B cell (primary cell): ENCODE measurements around the gene LRRC15. TPM values are rescaled to one million over a fixed set of nuclear protein-coding genes. Genes with fewer than 3 reads are reported as not detected.

Experiments
- ATAC-seq: fragments of 200-7000 bp; cut with Tn5 transposase; one replicate; pipeline ENCODE4 v1.10.0; 2021; ENCODE audit warnings: low read depth, mild to moderate bottlenecking, moderate number of reproducible peaks, moderate library complexity
- CTCF ChIA-PET: fragments of 350-600 bp; sonication (Branson Sonifier 250); formaldehyde crosslinking; loops from one replicate; lab custom pipeline; 2021; ENCODE audit warnings: antibody characterized with exemption, inconsistent platforms; lab: Charles Lee
- POLR2A ChIA-PET: fragments of 350-600 bp; sonication (Branson Sonifier 250); formaldehyde crosslinking; loops from one replicate; lab custom pipeline; 2021; ENCODE audit warnings: antibody characterized with exemption; lab: Charles Lee
- DNase-seq: peaks from one replicate; pipeline ENCODE4 v3.0.0; 2013
- H2AFZ ChIP-seq: 2 replicates; pipeline ENCODE4 v1.6.1; 2012; ENCODE audit warnings: mild to moderate bottlenecking, low read depth, low read length; ENCODE audit not compliant: insufficient read depth, poor library complexity, severe bottlenecking
- H3K27ac ChIP-seq, 2 donors: 1 replicate in 1 of 2; 2 replicates in 1 of 2; pipeline ENCODE4 v1.5.1; 2012 to 2013; ENCODE audit warnings: low read length in 2 of 2, mild to moderate bottlenecking in 2 of 2, moderate library complexity in 1 of 2
- H3K27me3 ChIP-seq, 4 experiments: fragments of 200-600 bp in 1 of 4; sonication (generic) in 1 of 4; replicated peaks in 1 of 4; 1 replicate in 2 of 4; 2 replicates in 2 of 4; pipeline versions ENCODE4 v1.6.1 to v1.7.0; 2013 to 2016; ENCODE audit warnings: low read length in 3 of 4, mild to moderate bottlenecking in 2 of 4, mixed read lengths in 1 of 4, moderate library complexity in 1 of 4; ENCODE audit not compliant: insufficient read depth in 4 of 4, control insufficient read depth in 3 of 4; ENCODE audit errors: control extremely low read depth in 1 of 4
- H3K36me3 ChIP-seq, 2 experiments: replicated peaks in 1 of 2; 1 replicate in 1 of 2; 2 replicates in 1 of 2; pipeline versions ENCODE4 v1.6.1 to v1.7.1; 2013; ENCODE audit warnings: low read length in 1 of 2; ENCODE audit not compliant: insufficient read depth in 2 of 2, control insufficient read depth in 1 of 2; ENCODE audit errors: control extremely low read depth in 1 of 2, extremely low read depth in 1 of 2
- H3K4me1 ChIP-seq, 2 donors: fragments of 200-600 bp in 1 of 2; sonication (generic) in 1 of 2; 1 replicate in 1 of 2; 2 replicates in 1 of 2; pipeline versions ENCODE4 v1.5.1 to v1.6.1; 2013 to 2017; ENCODE audit warnings: low read length in 2 of 2; ENCODE audit not compliant: control insufficient read depth in 2 of 2, insufficient read depth in 2 of 2
- H3K4me2 ChIP-seq: replicated peaks from 2 replicates; pipeline ENCODE3; 2012; ENCODE audit warnings: mild to moderate bottlenecking, low read depth, low read length; ENCODE audit not compliant: poor library complexity, severe bottlenecking
- H3K4me3 ChIP-seq, 5 experiments: fragments of 200-600 bp in 1 of 5; sonication (generic) in 1 of 5; 1 replicate in 3 of 5; 2 replicates in 2 of 5; pipeline versions ENCODE4 v1.5.1 to v1.7.0; 2011 to 2016; ENCODE audit warnings: low read length in 4 of 5, mild to moderate bottlenecking in 4 of 5, low read depth in 2 of 5, control low read depth in 1 of 5, moderate library complexity in 1 of 5; ENCODE audit not compliant: insufficient read depth in 1 of 5; ENCODE audit errors: control extremely low read depth in 1 of 5, extremely low read depth in 1 of 5
- H3K79me2 ChIP-seq: fragments of 200-600 bp; sonication (generic); one replicate; pipeline ENCODE4 v1.6.0; 2016; ENCODE audit warnings: low read length; ENCODE audit not compliant: control insufficient read depth, insufficient read depth
- H3K9ac ChIP-seq: fragments of 200-600 bp; sonication (generic); 2 replicates; pipeline ENCODE4 v1.6.1; 2017; ENCODE audit warnings: mild to moderate bottlenecking, low read length, moderate library complexity
- H3K9me3 ChIP-seq, 3 donors: one replicate each; pipeline versions ENCODE4 v1.6.1 to v1.7.1; 2013; ENCODE audit warnings: low read length in 2 of 3; ENCODE audit not compliant: control insufficient read depth in 2 of 3, insufficient read depth in 1 of 3; ENCODE audit errors: control extremely low read depth in 1 of 3
- H4K20me1 ChIP-seq: 2 replicates; pipeline ENCODE4 v1.6.0; 2012; ENCODE audit warnings: mild to moderate bottlenecking, low read length; ENCODE audit not compliant: insufficient read depth, control insufficient read depth, poor library complexity, severe bottlenecking
- H3K27ac Mint-ChIP-seq: one replicate; pipeline ENCODE4 v1.8.0; 2021; ENCODE audit warnings: mixed read lengths
- H3K27me3 Mint-ChIP-seq: one replicate; pipeline ENCODE4 v1.8.0; 2021; ENCODE audit warnings: mixed read lengths
- H3K4me1 Mint-ChIP-seq: one replicate; pipeline ENCODE4 v1.8.0; 2021; ENCODE audit warnings: mixed read lengths
- H3K4me3 Mint-ChIP-seq: one replicate; pipeline ENCODE4 v1.8.0; 2021; ENCODE audit warnings: mixed read lengths
- H3K9me3 Mint-ChIP-seq: one replicate; pipeline ENCODE4 v1.8.0; 2022; ENCODE audit warnings: mixed read lengths; ENCODE audit not compliant: insufficient read depth
- EZH2 ChIP-seq: IDR thresholded peaks from 2 replicates; pipeline ENCODE4 v1.6.1; 2012; ENCODE audit warnings: borderline replicate concordance, low read depth, mild to moderate bottlenecking, moderate library complexity, low read length; ENCODE audit not compliant: insufficient read depth, poor library complexity, severe bottlenecking
- WGBS: methylation state at CpG from one replicate; pipeline ENCODE4 v1.1.5; 2013; ENCODE audit warnings: missing lambda C conversion rate; ENCODE audit not compliant: insufficient coverage; 5-methylcytosine and 5-hydroxymethylcytosine counted together
- intact Hi-C: fragments of 100-400 bp; cut with micrococcal nuclease; formaldehyde crosslinking; loops from one replicate; pipeline ENCODE4 v1.10.0; 2022
- polyA plus RNA-seq: library from polyadenylated mRNA; depleted of rRNA; stranded (reverse); fragments of >200 nt; gene quantifications from 2 replicates; pipeline ENCODE4 v1.2.3, GENCODE V29; 2012
- total RNA-seq, 2 donors: library from RNA; stranded (reverse); fragments of 120-200 nt in 1 of 2; gene quantifications; 1 replicate in 1 of 2; 2 replicates in 1 of 2; pipeline versions ENCODE4 v1.2.3 to v1.2.4, GENCODE V29; 2013 to 2022
- TF ChIP-seq, protein P1 (sequence below): fragments of 200-600 bp; IDR thresholded peaks from one replicate; pipeline ENCODE4 v1.8.0; 2022; ENCODE audit warnings: antibody characterized with exemption, mild to moderate bottlenecking

Gene LRRC15
- total and polyA plus RNA-seq, 2 donors (not counting 1 experiment from before 2014, with no cell fraction given): not detected

DNA sequence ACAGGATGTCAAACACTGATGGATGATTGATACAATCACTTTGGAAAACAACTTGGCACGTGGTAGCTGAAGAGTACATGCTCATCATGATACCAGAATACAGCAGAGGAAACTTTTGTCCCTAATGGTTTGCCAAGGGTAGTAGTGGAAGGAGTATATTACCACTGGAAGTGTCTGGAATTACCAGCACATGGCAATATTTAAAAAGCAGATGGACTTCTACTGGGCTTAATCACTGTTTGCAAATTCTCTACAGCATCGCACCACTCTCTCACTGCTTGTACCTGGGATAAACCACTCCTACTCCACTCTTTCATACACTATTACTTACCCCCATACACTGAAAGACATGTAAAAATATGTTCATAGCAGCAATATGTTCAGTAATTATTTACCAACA is 49.1 kb upstream of the LRRC15 start:
- Histone ChIP-seq H3K4me3 (no peak overlapping the region), H3K79me2 (no peaks in the 10 kb centered on the region), H3K9ac (no peak overlapping the region), H3K27me3 (no peaks in the 10 kb centered on the region), H3K9me3 (no peaks in the 10 kb centered on the region), H3K36me3 (peaks cover 6% of the 10 kb centered on the region in 2 experiments), H3K27ac (no peak overlapping the region), H2AFZ (no peak overlapping the region), H3K4me2 (no peak overlapping the region), H3K4me1 (no peaks in the 10 kb centered on the region), H4K20me1 (no peaks in the 10 kb centered on the region)
- H3K4me3 Mint-ChIP-seq: no peak overlapping the region
- ChIA-PET POLR2A (no interaction called here), CTCF (no interaction called here)
- WGBS: 100% methylated on average over 1 of the region's 2 CpGs
- TF ChIP-seq, protein P1, sequence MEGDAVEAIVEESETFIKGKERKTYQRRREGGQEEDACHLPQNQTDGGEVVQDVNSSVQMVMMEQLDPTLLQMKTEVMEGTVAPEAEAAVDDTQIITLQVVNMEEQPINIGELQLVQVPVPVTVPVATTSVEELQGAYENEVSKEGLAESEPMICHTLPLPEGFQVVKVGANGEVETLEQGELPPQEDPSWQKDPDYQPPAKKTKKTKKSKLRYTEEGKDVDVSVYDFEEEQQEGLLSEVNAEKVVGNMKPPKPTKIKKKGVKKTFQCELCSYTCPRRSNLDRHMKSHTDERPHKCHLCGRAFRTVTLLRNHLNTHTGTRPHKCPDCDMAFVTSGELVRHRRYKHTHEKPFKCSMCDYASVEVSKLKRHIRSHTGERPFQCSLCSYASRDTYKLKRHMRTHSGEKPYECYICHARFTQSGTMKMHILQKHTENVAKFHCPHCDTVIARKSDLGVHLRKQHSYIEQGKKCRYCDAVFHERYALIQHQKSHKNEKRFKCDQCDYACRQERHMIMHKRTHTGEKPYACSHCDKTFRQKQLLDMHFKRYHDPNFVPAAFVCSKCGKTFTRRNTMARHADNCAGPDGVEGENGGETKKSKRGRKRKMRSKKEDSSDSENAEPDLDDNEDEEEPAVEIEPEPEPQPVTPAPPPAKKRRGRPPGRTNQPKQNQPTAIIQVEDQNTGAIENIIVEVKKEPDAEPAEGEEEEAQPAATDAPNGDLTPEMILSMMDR: no peak
- no peak for TF ChIP-seq EZH2
- no peak overlapping the region for H3K27ac Mint-ChIP-seq
- no peaks in the 10 kb centered on the region for H3K27me3 Mint-ChIP-seq
- no peak for ATAC-seq
- H3K9me3 Mint-ChIP-seq: no peaks in the 10 kb centered on the region
- intact Hi-C loops: no loop called here
- no peaks in the 10 kb centered on the region for H3K4me1 Mint-ChIP-seq
- no peak for DNase-seq

DNA sequence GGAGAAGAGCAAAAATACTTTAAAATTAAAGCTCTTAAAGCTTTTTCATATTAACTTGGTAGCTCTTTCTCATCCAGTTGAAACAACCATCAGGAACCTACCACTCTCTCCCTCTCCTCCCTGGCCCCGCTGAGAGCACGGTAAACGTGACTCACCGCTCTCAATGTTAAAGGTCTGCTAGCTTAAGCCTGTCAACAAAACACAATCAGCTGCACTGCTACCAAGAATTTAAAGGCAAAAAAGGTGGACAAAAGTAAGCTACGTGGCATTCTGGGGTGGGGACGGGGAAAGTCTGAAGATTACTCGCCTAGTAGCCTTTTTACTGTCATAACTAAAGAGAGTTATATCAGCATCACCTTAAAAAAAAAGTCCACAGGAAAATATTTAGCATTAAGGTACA is 37.9 kb upstream of the LRRC15 start:
- intact Hi-C loops: loop anchor here (10.0 kb wide), 2 partner anchors 1593 to 1843 kb away; no protein-coding TSS in a partner anchor
- no peaks in the 10 kb centered on the region for H4K20me1 ChIP-seq
- H3K79me2 ChIP-seq: no peaks in the 10 kb centered on the region
- no peaks in the 10 kb centered on the region for H3K27me3 ChIP-seq
- ChIA-PET POLR2A (no interaction called here), CTCF (interaction anchor here (1.0 to 2.7 kb wide), 11 partner anchors 9 to 77 kb away, joined by 3 to 7 read pairs (median 4); partner anchors contain the start of gene GP5)
- WGBS: no CpG with 5 or more reads among the region's 7 CpGs
- H3K4me1 ChIP-seq: no peaks in the 10 kb centered on the region
- H3K4me3 Mint-ChIP-seq: no peak overlapping the region
- no peak overlapping the region for H3K4me3 ChIP-seq
- H3K27ac Mint-ChIP-seq: no peak overlapping the region
- no peak for ATAC-seq
- no peak overlapping the region for H3K9ac ChIP-seq
- TF ChIP-seq, protein P1: no peak
- TF ChIP-seq EZH2: no peak
- no peaks in the 10 kb centered on the region for H3K27me3 Mint-ChIP-seq
- no peak overlapping the region for H3K27ac ChIP-seq
- no peaks in the 10 kb centered on the region for H3K9me3 Mint-ChIP-seq
- no peak overlapping the region for H3K4me2 ChIP-seq
- peaks cover 5 to 15% of the 10 kb centered on the region in 2 experiments for H3K36me3 ChIP-seq
- DNase-seq: no peak
- H3K9me3 ChIP-seq: no peaks in the 10 kb centered on the region
- no peaks in the 10 kb centered on the region for H3K4me1 Mint-ChIP-seq
- H2AFZ ChIP-seq: no peak overlapping the region
